22Rv1 (cell line): ENCODE measurements around the gene SPEG.

Experiments used
- CTCF ChIP-seq: fragments of 450-650 bp; IDR thresholded peaks from 2 replicates; pipeline ENCODE4 v1.5.1; 2017; ENCODE audit warnings: mild to moderate bottlenecking
- ZFX ChIP-seq: fragments of 450-650 bp; IDR thresholded peaks from 2 replicates; pipeline ENCODE4 v1.6.1; 2017; ENCODE audit warnings: antibody characterized with exemption, borderline replicate concordance

DNA sequence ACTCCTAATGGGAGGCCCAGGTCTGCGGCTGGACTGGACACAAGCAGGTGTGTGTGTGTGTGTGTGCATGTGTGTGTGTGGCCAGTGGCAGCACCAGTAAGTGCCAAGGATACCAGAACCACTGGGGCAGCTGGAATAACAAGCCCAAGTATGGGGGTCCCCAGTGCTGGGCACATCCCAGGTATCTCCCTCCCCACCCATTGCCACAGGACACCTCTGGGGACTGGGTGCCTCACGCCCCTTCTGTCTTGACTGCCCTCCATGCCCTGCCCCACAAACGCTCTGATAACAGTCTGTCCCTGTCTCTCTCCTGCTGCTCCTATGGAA is 9.0 kb downstream of the SPEG start:
- no peak for TF ChIP-seq CTCF
- TF ChIP-seq ZFX = no peak
